Astrocyte (in vitro differentiated cells and primary cell): ENCODE measurements around the gene USP40.

Experiments used
- EZH2 ChIP-seq: IDR thresholded peaks from 2 replicates; pipeline ENCODE4 v1.6.1; 2012; ENCODE audit warnings: mild to moderate bottlenecking, low read length, inconsistent platforms; ENCODE audit not compliant: insufficient read depth
- TF ChIP-seq, protein P1 (sequence below): IDR thresholded peaks from 2 replicates; pipeline ENCODE4 v1.5.1; 2011; ENCODE audit warnings: low read depth, mild to moderate bottlenecking, inconsistent platforms, low read length, moderate library complexity; ENCODE audit not compliant: insufficient read depth

DNA sequence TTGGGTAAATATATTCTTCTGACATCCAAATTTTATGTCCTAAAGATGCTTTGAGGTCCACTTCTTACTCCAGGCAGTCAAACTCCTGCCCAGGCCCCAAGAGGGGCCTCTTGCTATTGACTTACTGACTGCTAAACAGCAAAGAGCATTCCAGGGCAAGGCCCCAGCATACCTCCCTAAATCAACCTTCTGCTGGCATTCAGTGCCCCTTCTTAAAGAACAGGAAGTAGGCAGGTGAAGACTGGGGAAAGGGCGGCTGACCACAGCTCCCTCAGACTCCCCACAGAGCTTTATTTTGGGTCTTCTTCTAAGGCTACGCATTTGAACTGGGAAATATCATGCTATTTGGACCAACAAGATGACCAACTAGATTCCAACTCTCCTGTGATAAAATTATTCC lies 68.9 kb downstream of the USP40 start:
- TF ChIP-seq, protein P1, sequence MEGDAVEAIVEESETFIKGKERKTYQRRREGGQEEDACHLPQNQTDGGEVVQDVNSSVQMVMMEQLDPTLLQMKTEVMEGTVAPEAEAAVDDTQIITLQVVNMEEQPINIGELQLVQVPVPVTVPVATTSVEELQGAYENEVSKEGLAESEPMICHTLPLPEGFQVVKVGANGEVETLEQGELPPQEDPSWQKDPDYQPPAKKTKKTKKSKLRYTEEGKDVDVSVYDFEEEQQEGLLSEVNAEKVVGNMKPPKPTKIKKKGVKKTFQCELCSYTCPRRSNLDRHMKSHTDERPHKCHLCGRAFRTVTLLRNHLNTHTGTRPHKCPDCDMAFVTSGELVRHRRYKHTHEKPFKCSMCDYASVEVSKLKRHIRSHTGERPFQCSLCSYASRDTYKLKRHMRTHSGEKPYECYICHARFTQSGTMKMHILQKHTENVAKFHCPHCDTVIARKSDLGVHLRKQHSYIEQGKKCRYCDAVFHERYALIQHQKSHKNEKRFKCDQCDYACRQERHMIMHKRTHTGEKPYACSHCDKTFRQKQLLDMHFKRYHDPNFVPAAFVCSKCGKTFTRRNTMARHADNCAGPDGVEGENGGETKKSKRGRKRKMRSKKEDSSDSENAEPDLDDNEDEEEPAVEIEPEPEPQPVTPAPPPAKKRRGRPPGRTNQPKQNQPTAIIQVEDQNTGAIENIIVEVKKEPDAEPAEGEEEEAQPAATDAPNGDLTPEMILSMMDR = no peak
- TF ChIP-seq EZH2 = no peak
